ENCODE results near the gene SLC16A4.
"Not testable (repeated sequence)": the region's sequence is repeated elsewhere in the genome, so short reads cannot be mapped to it uniquely, and the experiment has no call there.

Gene SLC16A4

GRCh38 chr1:110425612-110426152, 34.9 kb upstream of the SLC16A4 start:
- Histone ChIP-seq H3K27me3 (ENCODE audit: control insufficient read depth, insufficient read depth, low read length) (no peaks in the 10 kb centered on the region), H3K4me3 (ENCODE audit: low read length) (no peak overlapping the region), H3K36me3 (ENCODE audit: control insufficient read depth, low read depth, low read length) (no peaks in the 10 kb centered on the region), H3K4me1 (ENCODE audit: control insufficient read depth, low read depth, low read length) (no peaks in the 10 kb centered on the region), H3K27ac (ENCODE audit: low read length) (no peak overlapping the region), H3K9ac (ENCODE audit: low read length) (no peak overlapping the region), H3K9me3 (ENCODE audit: control insufficient read depth, low read depth, low read length) (no peaks in the 10 kb centered on the region)

- H3K36me3 ChIP-seq (ENCODE audit: control insufficient read depth, low read depth, low read length): no peaks in the 10 kb centered on the region
- no peaks in the 10 kb centered on the region for H3K27me3 ChIP-seq (ENCODE audit: control insufficient read depth, insufficient read depth, low read length)
- H3K4me1 ChIP-seq (ENCODE audit: control insufficient read depth, low read depth, low read length): no peaks in the 10 kb centered on the region
- H3K27ac ChIP-seq (ENCODE audit: low read length): no peak overlapping the region
- no peak overlapping the region for H3K4me3 ChIP-seq (ENCODE audit: low read length)
- H3K9me3 ChIP-seq (ENCODE audit: control insufficient read depth, low read depth, low read length): no peaks in the 10 kb centered on the region
- H3K9ac ChIP-seq (ENCODE audit: low read length): no peak overlapping the region
Observed at GRCh38 chr1:110424699-110425611, 34.1 kb upstream of the SLC16A4 start.

GRCh38 chr1:110420874-110421793, 30.3 kb upstream of the SLC16A4 start:
- Histone ChIP-seq H3K9me3 (ENCODE audit: control insufficient read depth, low read depth, low read length) (no peaks in the 10 kb centered on the region), H3K36me3 (ENCODE audit: control insufficient read depth, low read depth, low read length) (no peaks in the 10 kb centered on the region), H3K27ac (ENCODE audit: low read length) (no peak overlapping the region), H3K9ac (ENCODE audit: low read length) (no peak overlapping the region), H3K4me1 (ENCODE audit: control insufficient read depth, low read depth, low read length) (no peaks in the 10 kb centered on the region), H3K4me3 (ENCODE audit: low read length) (no peak overlapping the region), H3K27me3 (ENCODE audit: control insufficient read depth, insufficient read depth, low read length) (no peaks in the 10 kb centered on the region)

- Histone ChIP-seq H3K9ac (ENCODE audit: low read length) (no peak overlapping the region), H3K4me3 (ENCODE audit: low read length) (no peak overlapping the region), H3K36me3 (ENCODE audit: control insufficient read depth, low read depth, low read length) (no peaks in the 10 kb centered on the region), H3K4me1 (ENCODE audit: control insufficient read depth, low read depth, low read length) (no peaks in the 10 kb centered on the region), H3K9me3 (ENCODE audit: control insufficient read depth, low read depth, low read length) (no peaks in the 10 kb centered on the region), H3K27me3 (ENCODE audit: control insufficient read depth, insufficient read depth, low read length) (no peaks in the 10 kb centered on the region), H3K27ac (ENCODE audit: low read length) (no peak overlapping the region)
Observed at GRCh38 chr1:110420023-110420662, 29.3 kb upstream of the SLC16A4 start.

- Histone ChIP-seq H3K36me3 (ENCODE audit: control insufficient read depth, low read depth, low read length) (no peaks in the 10 kb centered on the region), H3K9ac (ENCODE audit: low read length) (no peak overlapping the region), H3K27ac (ENCODE audit: low read length) (no peak overlapping the region), H3K4me1 (ENCODE audit: control insufficient read depth, low read depth, low read length) (no peaks in the 10 kb centered on the region), H3K4me3 (ENCODE audit: low read length) (no peak overlapping the region), H3K9me3 (ENCODE audit: control insufficient read depth, low read depth, low read length) (no peaks in the 10 kb centered on the region), H3K27me3 (ENCODE audit: control insufficient read depth, insufficient read depth, low read length) (no peaks in the 10 kb centered on the region)
Observed at GRCh38 chr1:110418729-110419128, 27.9 kb upstream of the SLC16A4 start.

- H3K4me1 ChIP-seq (ENCODE audit: control insufficient read depth, low read depth, low read length); H3K27me3 ChIP-seq (ENCODE audit: control insufficient read depth, insufficient read depth, low read length); H3K9ac ChIP-seq (ENCODE audit: low read length); H3K9me3 ChIP-seq (ENCODE audit: control insufficient read depth, low read depth, low read length); H3K27ac ChIP-seq (ENCODE audit: low read length); H3K36me3 ChIP-seq (ENCODE audit: control insufficient read depth, low read depth, low read length); H3K4me3 ChIP-seq (ENCODE audit: low read length): not testable (repeated sequence)
Observed at GRCh38 chr1:110413045-110413444, 22.2 kb upstream of the SLC16A4 start.

GRCh38 chr1:110412576-110412975, 21.8 kb upstream of the SLC16A4 start:
- Histone ChIP-seq H3K27me3 (ENCODE audit: control insufficient read depth, insufficient read depth, low read length) (peaks cover 4% of the 10 kb centered on the region), H3K9me3 (ENCODE audit: control insufficient read depth, low read depth, low read length) (no peaks in the 10 kb centered on the region), H3K36me3 (ENCODE audit: control insufficient read depth, low read depth, low read length) (no peaks in the 10 kb centered on the region), H3K9ac (ENCODE audit: low read length) (no peak overlapping the region), H3K4me3 (ENCODE audit: low read length) (no peak overlapping the region), H3K4me1 (ENCODE audit: control insufficient read depth, low read depth, low read length) (no peaks in the 10 kb centered on the region), H3K27ac (ENCODE audit: low read length) (no peak overlapping the region)

GRCh38 chr1:110411173-110411735, 20.4 kb upstream of the SLC16A4 start:
- no peaks in the 10 kb centered on the region for H3K9me3 ChIP-seq (ENCODE audit: control insufficient read depth, low read depth, low read length)
- peaks cover 4% of the 10 kb centered on the region for H3K27me3 ChIP-seq (ENCODE audit: control insufficient read depth, insufficient read depth, low read length)
- no peaks in the 10 kb centered on the region for H3K36me3 ChIP-seq (ENCODE audit: control insufficient read depth, low read depth, low read length)
- no peaks in the 10 kb centered on the region for H3K4me1 ChIP-seq (ENCODE audit: control insufficient read depth, low read depth, low read length)
- no peak overlapping the region for H3K4me3 ChIP-seq (ENCODE audit: low read length)
- no peak overlapping the region for H3K9ac ChIP-seq (ENCODE audit: low read length)
- H3K27ac ChIP-seq (ENCODE audit: low read length): no peak overlapping the region

GRCh38 chr1:110409316-110409715, 18.5 kb upstream of the SLC16A4 start:
- Histone ChIP-seq H3K36me3 (ENCODE audit: control insufficient read depth, low read depth, low read length) (peaks cover 9% of the 10 kb centered on the region), H3K27ac (ENCODE audit: low read length) (no peak overlapping the region), H3K4me1 (ENCODE audit: control insufficient read depth, low read depth, low read length) (no peaks in the 10 kb centered on the region), H3K27me3 (ENCODE audit: control insufficient read depth, insufficient read depth, low read length) (peaks cover 4% of the 10 kb centered on the region), H3K9me3 (ENCODE audit: control insufficient read depth, low read depth, low read length) (no peaks in the 10 kb centered on the region), H3K4me3 (ENCODE audit: low read length) (no peak overlapping the region), H3K9ac (ENCODE audit: low read length) (no peak overlapping the region)

GRCh38 chr1:110408488-110408887, 17.7 kb upstream of the SLC16A4 start:
- H3K4me3 ChIP-seq (ENCODE audit: low read length): peak overlapping the region; percentile 99
- H3K27ac ChIP-seq (ENCODE audit: low read length): no peak overlapping the region
- H3K27me3 ChIP-seq (ENCODE audit: control insufficient read depth, insufficient read depth, low read length): peaks cover 4% of the 10 kb centered on the region
- peak overlapping the region; percentile 91 for H3K9ac ChIP-seq (ENCODE audit: low read length)
- peaks cover 16% of the 10 kb centered on the region for H3K36me3 ChIP-seq (ENCODE audit: control insufficient read depth, low read depth, low read length)
- H3K4me1 ChIP-seq (ENCODE audit: control insufficient read depth, low read depth, low read length): no peaks in the 10 kb centered on the region
- no peaks in the 10 kb centered on the region for H3K9me3 ChIP-seq (ENCODE audit: control insufficient read depth, low read depth, low read length)
